Loucy (cell line): ENCODE measurements around the gene HID1.

Experiments used
- H2AFZ ChIP-seq: fragments of 200-600 bp; sonication (generic); 2 replicates; pipeline ENCODE4 v1.6.0; 2016; ENCODE audit warnings: antibody characterized with exemption, mild to moderate bottlenecking, low read length, moderate library complexity
- H3F3A ChIP-seq: fragments of 200-600 bp; 2 replicates; pipeline ENCODE4 v1.6.0; 2016; ENCODE audit warnings: antibody characterized with exemption, low read depth, mild to moderate bottlenecking
- H3K27me3 ChIP-seq: fragments of 200-600 bp; sonication (generic); 2 replicates; pipeline ENCODE4 v1.6.1; 2014; ENCODE audit warnings: low read length, mild to moderate bottlenecking; ENCODE audit not compliant: insufficient read depth, poor library complexity, severe bottlenecking
- H3K36me3 ChIP-seq: fragments of 200-600 bp; sonication (generic); 2 replicates; pipeline ENCODE4 v1.6.1; 2016; ENCODE audit warnings: low read length; ENCODE audit not compliant: insufficient read depth
- H3K4me1 ChIP-seq: fragments of 200-600 bp; sonication (generic); 2 replicates; pipeline ENCODE4 v1.5.1; 2014; ENCODE audit warnings: low read length, mild to moderate bottlenecking; ENCODE audit not compliant: insufficient read depth, poor library complexity, severe bottlenecking
- H3K4me2 ChIP-seq: fragments of 200-600 bp; sonication (generic); 2 replicates; pipeline ENCODE4 v1.6.0; 2014; ENCODE audit warnings: antibody characterized with exemption, low read length, low read depth, mild to moderate bottlenecking; ENCODE audit not compliant: poor library complexity, severe bottlenecking
- H3K4me3 ChIP-seq: fragments of 200-600 bp; sonication (generic); 2 replicates; pipeline ENCODE4 v1.5.1; 2014; ENCODE audit warnings: low read length, mild to moderate bottlenecking, mixed read lengths; ENCODE audit not compliant: poor library complexity, severe bottlenecking
- H3K79me2 ChIP-seq: fragments of 200-600 bp; sonication (generic); 2 replicates; pipeline ENCODE4 v1.6.1; 2014; ENCODE audit warnings: low read length; ENCODE audit not compliant: insufficient read depth
- H3K9ac ChIP-seq: fragments of 200-600 bp; sonication (generic); 2 replicates; pipeline ENCODE4 v1.6.0; 2014; ENCODE audit warnings: mild to moderate bottlenecking, low read depth, low read length, moderate library complexity; ENCODE audit not compliant: poor library complexity, severe bottlenecking
- H3K9me2 ChIP-seq: fragments of 200-600 bp; sonication (generic); replicated peaks from 2 replicates; pipeline ENCODE4 v1.6.1; 2016; ENCODE audit warnings: low read depth, low read length, mixed read lengths
- H3K9me3 ChIP-seq: fragments of 200-600 bp; sonication (generic); 2 replicates; pipeline ENCODE4 v1.6.1; 2014; ENCODE audit warnings: mild to moderate bottlenecking, antibody characterized with exemption, low read length, low read depth; ENCODE audit not compliant: insufficient read depth
- H4K20me1 ChIP-seq: fragments of 200-600 bp; sonication (generic); 2 replicates; pipeline ENCODE4 v1.6.0; 2014; ENCODE audit warnings: antibody characterized with exemption, low read length, mild to moderate bottlenecking; ENCODE audit not compliant: insufficient read depth, poor library complexity, severe bottlenecking
- EZH2phosphoT487 ChIP-seq: fragments of 200-600 bp; IDR thresholded peaks from 2 replicates; pipeline ENCODE4 v1.6.1; 2018; ENCODE audit warnings: antibody characterized with exemption, mild to moderate bottlenecking, moderate library complexity, borderline replicate concordance
- TF ChIP-seq, protein P1 (sequence below): fragments of 200-600 bp; sonication (generic); conservative IDR thresholded peaks from 2 replicates; pipeline ENCODE4 v1.5.1; 2014; ENCODE audit warnings: mild to moderate bottlenecking, antibody characterized with exemption, low read length

The HID1 gene

DNA sequence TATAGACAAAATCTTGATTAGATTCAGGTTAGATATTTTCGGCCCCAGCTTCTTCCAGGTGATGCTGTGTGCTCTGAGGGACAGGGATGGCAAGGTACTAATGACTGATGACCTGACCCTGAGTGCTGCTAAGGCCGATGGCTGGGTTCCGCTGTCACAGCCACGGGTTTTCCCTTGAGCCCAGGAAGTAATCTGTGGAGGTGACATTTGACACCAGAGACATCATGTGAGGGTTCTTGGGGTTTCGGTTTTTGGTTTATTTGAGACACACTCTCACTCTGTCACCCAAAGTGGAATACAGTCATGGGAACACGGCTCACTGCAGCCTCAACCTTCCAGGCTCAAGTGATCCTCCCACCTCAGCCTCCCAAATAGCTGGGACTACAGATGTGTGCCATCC, 27.0 kb downstream of the HID1 start:
- Histone ChIP-seq H3K27me3 (no peaks in the 10 kb centered on the region), H3K4me2 (no peak overlapping the region), H3K4me1 (no peaks in the 10 kb centered on the region), H3K9me3 (no peaks in the 10 kb centered on the region), H2AFZ (no peak overlapping the region), H4K20me1 (no peaks in the 10 kb centered on the region), H3K36me3 (no peaks in the 10 kb centered on the region), H3K9ac (no peak overlapping the region), H3K4me3 (no peak overlapping the region), H3F3A (no peaks in the 10 kb centered on the region), H3K79me2 (no peaks in the 10 kb centered on the region), H3K9me2 (no peaks in the 10 kb centered on the region)
- TF ChIP-seq, protein P1, sequence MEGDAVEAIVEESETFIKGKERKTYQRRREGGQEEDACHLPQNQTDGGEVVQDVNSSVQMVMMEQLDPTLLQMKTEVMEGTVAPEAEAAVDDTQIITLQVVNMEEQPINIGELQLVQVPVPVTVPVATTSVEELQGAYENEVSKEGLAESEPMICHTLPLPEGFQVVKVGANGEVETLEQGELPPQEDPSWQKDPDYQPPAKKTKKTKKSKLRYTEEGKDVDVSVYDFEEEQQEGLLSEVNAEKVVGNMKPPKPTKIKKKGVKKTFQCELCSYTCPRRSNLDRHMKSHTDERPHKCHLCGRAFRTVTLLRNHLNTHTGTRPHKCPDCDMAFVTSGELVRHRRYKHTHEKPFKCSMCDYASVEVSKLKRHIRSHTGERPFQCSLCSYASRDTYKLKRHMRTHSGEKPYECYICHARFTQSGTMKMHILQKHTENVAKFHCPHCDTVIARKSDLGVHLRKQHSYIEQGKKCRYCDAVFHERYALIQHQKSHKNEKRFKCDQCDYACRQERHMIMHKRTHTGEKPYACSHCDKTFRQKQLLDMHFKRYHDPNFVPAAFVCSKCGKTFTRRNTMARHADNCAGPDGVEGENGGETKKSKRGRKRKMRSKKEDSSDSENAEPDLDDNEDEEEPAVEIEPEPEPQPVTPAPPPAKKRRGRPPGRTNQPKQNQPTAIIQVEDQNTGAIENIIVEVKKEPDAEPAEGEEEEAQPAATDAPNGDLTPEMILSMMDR = no peak
- TF ChIP-seq EZH2phosphoT487 = no peak

DNA sequence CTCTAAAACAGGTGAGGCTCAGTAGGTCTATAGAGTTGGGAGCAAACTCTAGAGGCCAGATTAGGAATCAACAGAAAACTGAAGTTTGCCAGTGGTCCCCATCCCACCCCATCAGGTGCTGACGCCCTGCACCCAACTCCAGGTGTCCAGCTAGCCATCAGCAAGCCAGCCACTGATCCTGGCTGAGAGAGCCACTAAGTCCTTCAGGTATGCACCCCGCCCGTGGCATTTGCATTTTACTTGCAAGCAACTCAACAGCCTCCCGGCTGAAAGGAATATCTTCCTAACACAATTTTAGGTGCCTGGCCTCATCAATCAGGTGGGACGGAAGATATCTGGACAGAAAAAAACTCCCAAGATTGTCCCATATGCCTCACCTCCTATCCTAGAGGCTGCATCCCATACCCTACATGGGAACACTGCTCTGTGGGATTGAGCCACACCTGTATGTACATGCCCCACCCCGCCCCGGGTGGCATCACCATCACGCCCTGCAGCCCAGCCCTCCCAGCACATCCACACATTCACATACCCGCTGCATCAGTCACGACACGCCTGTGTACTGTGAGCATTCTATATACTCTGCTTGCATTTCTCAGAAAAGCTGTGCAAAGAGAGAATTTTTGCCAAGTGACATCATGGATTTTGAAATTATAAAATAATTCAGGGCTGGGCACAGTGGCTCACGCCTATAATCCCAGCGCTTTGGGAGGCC, 28.6 kb downstream of the HID1 start:
- Histone ChIP-seq H3K27me3 (no peaks in the 10 kb centered on the region), H4K20me1 (no peaks in the 10 kb centered on the region), H3K79me2 (no peaks in the 10 kb centered on the region), H3F3A (no peaks in the 10 kb centered on the region), H3K4me3 (no peak overlapping the region), H3K36me3 (no peaks in the 10 kb centered on the region), H3K9me3 (no peaks in the 10 kb centered on the region), H3K4me2 (no peak overlapping the region), H2AFZ (no peak overlapping the region), H3K9ac (no peak overlapping the region), H3K4me1 (no peaks in the 10 kb centered on the region), H3K9me2 (no peaks in the 10 kb centered on the region)
- TF ChIP-seq, protein P1 = no peak
- no peak for TF ChIP-seq EZH2phosphoT487

- H3K4me3 ChIP-seq = no peak overlapping the region
- H3K27me3 ChIP-seq = no peaks in the 10 kb centered on the region
- H3K9ac ChIP-seq = no peak overlapping the region
- H3K4me2 ChIP-seq = no peak overlapping the region
- H3K4me1 ChIP-seq = no peaks in the 10 kb centered on the region
- no peak overlapping the region for H2AFZ ChIP-seq
- no peaks in the 10 kb centered on the region for H3K79me2 ChIP-seq
- TF ChIP-seq EZH2phosphoT487 = no peak
- TF ChIP-seq, protein P1 = no peak
- H3F3A ChIP-seq = no peaks in the 10 kb centered on the region
- no peaks in the 10 kb centered on the region for H4K20me1 ChIP-seq
- H3K36me3 ChIP-seq = no peaks in the 10 kb centered on the region
- H3K9me2 ChIP-seq = no peaks in the 10 kb centered on the region
- H3K9me3 ChIP-seq = no peaks in the 10 kb centered on the region
Observed at GRCh38 chr17:74941128-74941725, 31.3 kb downstream of the HID1 start.
